HG03196 (cell line): Measurements from ENCODE around the gene DOCK9.

Experiments
- ATAC-seq: cut with Tn5 transposase; IDR thresholded peaks from one replicate; pipeline ENCODE4 v1.9.1; 2021; ENCODE audit not compliant: unreplicated experiment

The DOCK9 gene

GRCh38 chr13:98977568-98978265 lies at the start of gene DOCK9:
TSS of gene DOCK9 (minus strand) at chr13:98978064. CDS start at chr13:98977909, 155 bp downstream.
- ATAC-seq = no peak

- no peak for ATAC-seq
Observed at GRCh38 chr13:99027260-99027659, 49.4 kb upstream of the DOCK9 start.

- no peak for ATAC-seq
Observed at GRCh38 chr13:99022941-99023340, 45.1 kb upstream of the DOCK9 start.

- ATAC-seq = no peak
Observed at GRCh38 chr13:99018418-99019180, 40.7 kb upstream of the DOCK9 start.

GRCh38 chr13:99015606-99016490 lies 38.0 kb upstream of the DOCK9 start:
- no peak for ATAC-seq

- ATAC-seq = no peak
Observed at GRCh38 chr13:99014522-99014921, 36.7 kb upstream of the DOCK9 start.

- no peak for ATAC-seq
Observed at GRCh38 chr13:99013951-99014350, 36.1 kb upstream of the DOCK9 start.

GRCh38 chr13:99012539-99012938 lies 34.7 kb upstream of the DOCK9 start:
- ATAC-seq = no peak

- ATAC-seq = no peak
Observed at GRCh38 chr13:99009987-99010551, 32.2 kb upstream of the DOCK9 start.

- ATAC-seq = no peak
Observed at GRCh38 chr13:99008577-99008976, 30.7 kb upstream of the DOCK9 start.

GRCh38 chr13:99007414-99007986 lies 29.6 kb upstream of the DOCK9 start:
- ATAC-seq = no peak

- no peak for ATAC-seq
Observed at GRCh38 chr13:99005609-99006008, 27.7 kb upstream of the DOCK9 start.

GRCh38 chr13:99004978-99005377 lies 27.1 kb upstream of the DOCK9 start:
- ATAC-seq = no peak

GRCh38 chr13:99003851-99004471 lies 26.1 kb upstream of the DOCK9 start:
- ATAC-seq = no peak

GRCh38 chr13:99003186-99003585 lies 25.3 kb upstream of the DOCK9 start:
- no peak for ATAC-seq

- no peak for ATAC-seq
Observed at GRCh38 chr13:99002172-99002710, 24.4 kb upstream of the DOCK9 start.

GRCh38 chr13:99000137-99000536 lies 22.3 kb upstream of the DOCK9 start:
- no peak for ATAC-seq

- no peak for ATAC-seq
Observed at GRCh38 chr13:98999639-98999952, 21.7 kb upstream of the DOCK9 start.

- no peak for ATAC-seq
Observed at GRCh38 chr13:98998831-98999638, 21.2 kb upstream of the DOCK9 start.
